H1 (cell line): ENCODE results near the gene ARHGAP10. TPM values are rescaled to one million over a fixed set of nuclear protein-coding genes. Genes with fewer than 3 reads are reported as not detected.

Experiments used
- ASH2L ChIP-seq: fragments of 200-600, 300-600 bp; sonication (generic); IDR thresholded peaks from one replicate; pipeline ENCODE4 v1.7.1; 2017; ENCODE audit warnings: low read length
- TAF1 ChIP-seq: IDR thresholded peaks from 2 replicates; pipeline ENCODE4 v1.6.1; 2011; ENCODE audit warnings: mild to moderate bottlenecking, low read depth, low read length
- polyA plus RNA-seq, 7 experiments: library from polyadenylated mRNA; depleted of rRNA in 3 of 7; stranded (reverse) in 5 of 7; unstranded in 2 of 7; fragments of >200 nt in 5 of 7; fragments of 200-250 nt in 2 of 7; gene quantifications; 1 replicate in 5 of 7; 2 replicates in 1 of 7; 4 replicates in 1 of 7; pipeline versions ENCODE4 v1.2.1 to v1.2.3, GENCODE V29; 2011 to 2013; ENCODE audit warnings: missing spikeins in 2 of 7, mixed read lengths in 2 of 7
- total RNA-seq: library from RNA; stranded (reverse); fragmentation: NEBNext Ultra II Directional; extraction: Animal tissue kit (Norgen Biotek cat#: 25700); gene quantifications from 2 replicates; pipeline ENCODE4 v1.2.1, GENCODE V29; 2021
- TF ChIP-seq, protein P1 (sequence below): fragments of 300-600 bp; sonication (generic); IDR thresholded peaks from 2 replicates; pipeline ENCODE4 v1.7.1; 2012; ENCODE audit warnings: low read length, moderate library complexity, mild to moderate bottlenecking, inconsistent platforms; ENCODE audit not compliant: insufficient replicate concordance

The ARHGAP10 gene
- total and polyA plus RNA-seq, 2 of the 8 experiments (the other 6 are each of a cell fraction or from before 2014, with no cell fraction given) = 3.7 to 6.1 TPM

DNA sequence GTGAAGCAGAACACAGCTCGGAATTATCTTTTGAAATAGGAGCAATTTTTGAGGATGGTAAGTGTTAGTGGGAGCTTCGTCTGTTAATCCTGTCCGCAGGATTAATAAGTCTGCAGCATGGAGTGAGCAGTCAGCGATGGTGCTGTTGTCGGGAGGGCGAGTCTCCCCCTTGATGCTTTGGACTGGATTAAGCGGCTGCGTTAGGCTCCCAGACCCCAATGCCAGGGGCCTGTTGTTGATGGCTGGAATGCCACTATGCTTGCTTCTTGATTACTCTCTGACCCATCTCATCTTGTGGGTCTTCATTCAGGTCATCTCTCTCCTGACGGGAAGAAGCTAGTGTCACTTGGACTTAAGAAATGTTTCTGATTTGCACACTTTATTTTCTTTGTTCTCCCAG, 332.6 kb downstream of the ARHGAP10 start (continued):
- TF ChIP-seq, protein P1, sequence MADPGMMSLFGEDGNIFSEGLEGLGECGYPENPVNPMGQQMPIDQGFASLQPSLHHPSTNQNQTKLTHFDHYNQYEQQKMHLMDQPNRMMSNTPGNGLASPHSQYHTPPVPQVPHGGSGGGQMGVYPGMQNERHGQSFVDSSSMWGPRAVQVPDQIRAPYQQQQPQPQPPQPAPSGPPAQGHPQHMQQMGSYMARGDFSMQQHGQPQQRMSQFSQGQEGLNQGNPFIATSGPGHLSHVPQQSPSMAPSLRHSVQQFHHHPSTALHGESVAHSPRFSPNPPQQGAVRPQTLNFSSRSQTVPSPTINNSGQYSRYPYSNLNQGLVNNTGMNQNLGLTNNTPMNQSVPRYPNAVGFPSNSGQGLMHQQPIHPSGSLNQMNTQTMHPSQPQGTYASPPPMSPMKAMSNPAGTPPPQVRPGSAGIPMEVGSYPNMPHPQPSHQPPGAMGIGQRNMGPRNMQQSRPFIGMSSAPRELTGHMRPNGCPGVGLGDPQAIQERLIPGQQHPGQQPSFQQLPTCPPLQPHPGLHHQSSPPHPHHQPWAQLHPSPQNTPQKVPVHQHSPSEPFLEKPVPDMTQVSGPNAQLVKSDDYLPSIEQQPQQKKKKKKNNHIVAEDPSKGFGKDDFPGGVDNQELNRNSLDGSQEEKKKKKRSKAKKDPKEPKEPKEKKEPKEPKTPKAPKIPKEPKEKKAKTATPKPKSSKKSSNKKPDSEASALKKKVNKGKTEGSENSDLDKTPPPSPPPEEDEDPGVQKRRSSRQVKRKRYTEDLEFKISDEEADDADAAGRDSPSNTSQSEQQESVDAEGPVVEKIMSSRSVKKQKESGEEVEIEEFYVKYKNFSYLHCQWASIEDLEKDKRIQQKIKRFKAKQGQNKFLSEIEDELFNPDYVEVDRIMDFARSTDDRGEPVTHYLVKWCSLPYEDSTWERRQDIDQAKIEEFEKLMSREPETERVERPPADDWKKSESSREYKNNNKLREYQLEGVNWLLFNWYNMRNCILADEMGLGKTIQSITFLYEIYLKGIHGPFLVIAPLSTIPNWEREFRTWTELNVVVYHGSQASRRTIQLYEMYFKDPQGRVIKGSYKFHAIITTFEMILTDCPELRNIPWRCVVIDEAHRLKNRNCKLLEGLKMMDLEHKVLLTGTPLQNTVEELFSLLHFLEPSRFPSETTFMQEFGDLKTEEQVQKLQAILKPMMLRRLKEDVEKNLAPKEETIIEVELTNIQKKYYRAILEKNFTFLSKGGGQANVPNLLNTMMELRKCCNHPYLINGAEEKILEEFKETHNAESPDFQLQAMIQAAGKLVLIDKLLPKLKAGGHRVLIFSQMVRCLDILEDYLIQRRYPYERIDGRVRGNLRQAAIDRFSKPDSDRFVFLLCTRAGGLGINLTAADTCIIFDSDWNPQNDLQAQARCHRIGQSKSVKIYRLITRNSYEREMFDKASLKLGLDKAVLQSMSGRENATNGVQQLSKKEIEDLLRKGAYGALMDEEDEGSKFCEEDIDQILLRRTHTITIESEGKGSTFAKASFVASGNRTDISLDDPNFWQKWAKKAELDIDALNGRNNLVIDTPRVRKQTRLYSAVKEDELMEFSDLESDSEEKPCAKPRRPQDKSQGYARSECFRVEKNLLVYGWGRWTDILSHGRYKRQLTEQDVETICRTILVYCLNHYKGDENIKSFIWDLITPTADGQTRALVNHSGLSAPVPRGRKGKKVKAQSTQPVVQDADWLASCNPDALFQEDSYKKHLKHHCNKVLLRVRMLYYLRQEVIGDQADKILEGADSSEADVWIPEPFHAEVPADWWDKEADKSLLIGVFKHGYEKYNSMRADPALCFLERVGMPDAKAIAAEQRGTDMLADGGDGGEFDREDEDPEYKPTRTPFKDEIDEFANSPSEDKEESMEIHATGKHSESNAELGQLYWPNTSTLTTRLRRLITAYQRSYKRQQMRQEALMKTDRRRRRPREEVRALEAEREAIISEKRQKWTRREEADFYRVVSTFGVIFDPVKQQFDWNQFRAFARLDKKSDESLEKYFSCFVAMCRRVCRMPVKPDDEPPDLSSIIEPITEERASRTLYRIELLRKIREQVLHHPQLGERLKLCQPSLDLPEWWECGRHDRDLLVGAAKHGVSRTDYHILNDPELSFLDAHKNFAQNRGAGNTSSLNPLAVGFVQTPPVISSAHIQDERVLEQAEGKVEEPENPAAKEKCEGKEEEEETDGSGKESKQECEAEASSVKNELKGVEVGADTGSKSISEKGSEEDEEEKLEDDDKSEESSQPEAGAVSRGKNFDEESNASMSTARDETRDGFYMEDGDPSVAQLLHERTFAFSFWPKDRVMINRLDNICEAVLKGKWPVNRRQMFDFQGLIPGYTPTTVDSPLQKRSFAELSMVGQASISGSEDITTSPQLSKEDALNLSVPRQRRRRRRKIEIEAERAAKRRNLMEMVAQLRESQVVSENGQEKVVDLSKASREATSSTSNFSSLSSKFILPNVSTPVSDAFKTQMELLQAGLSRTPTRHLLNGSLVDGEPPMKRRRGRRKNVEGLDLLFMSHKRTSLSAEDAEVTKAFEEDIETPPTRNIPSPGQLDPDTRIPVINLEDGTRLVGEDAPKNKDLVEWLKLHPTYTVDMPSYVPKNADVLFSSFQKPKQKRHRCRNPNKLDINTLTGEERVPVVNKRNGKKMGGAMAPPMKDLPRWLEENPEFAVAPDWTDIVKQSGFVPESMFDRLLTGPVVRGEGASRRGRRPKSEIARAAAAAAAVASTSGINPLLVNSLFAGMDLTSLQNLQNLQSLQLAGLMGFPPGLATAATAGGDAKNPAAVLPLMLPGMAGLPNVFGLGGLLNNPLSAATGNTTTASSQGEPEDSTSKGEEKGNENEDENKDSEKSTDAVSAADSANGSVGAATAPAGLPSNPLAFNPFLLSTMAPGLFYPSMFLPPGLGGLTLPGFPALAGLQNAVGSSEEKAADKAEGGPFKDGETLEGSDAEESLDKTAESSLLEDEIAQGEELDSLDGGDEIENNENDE = no peak
- no peak for TF ChIP-seq ASH2L
- no peak for TF ChIP-seq TAF1
- TF ChIP-seq, all 59 proteins: peak for 0
